H9 (cell line): Measurements from ENCODE around the gene FARS2. TPM values are rescaled to one million over a fixed set of nuclear protein-coding genes. Genes with fewer than 3 reads are reported as not detected.

ENCODE experiments used
- DNase-seq: peaks from one replicate; pipeline ENCODE4 v3.0.0-alpha.2; 2017
- H2AFZ ChIP-seq: one replicate; pipeline ENCODE4 v1.6.1; 2013; ENCODE audit warnings: mild to moderate bottlenecking, low read length, control low read depth, moderate library complexity
- H2AK5ac ChIP-seq: 2 replicates; pipeline ENCODE4 v1.6.1; 2013; ENCODE audit warnings: low read length, control low read depth, mixed read lengths; ENCODE audit not compliant: insufficient read length
- H2BK120ac ChIP-seq: one replicate; pipeline ENCODE4 v1.6.1; 2013; ENCODE audit warnings: low read depth, mild to moderate bottlenecking, low read length, control low read depth, inconsistent platforms; ENCODE audit not compliant: poor library complexity, severe bottlenecking
- H2BK12ac ChIP-seq: 2 replicates; pipeline ENCODE4 v1.6.1; 2013; ENCODE audit warnings: low read length, control low read depth, mixed read lengths, low read depth; ENCODE audit not compliant: insufficient read length
- H2BK15ac ChIP-seq: 2 replicates; pipeline ENCODE4 v1.6.1; 2013; ENCODE audit warnings: low read depth, low read length, control low read depth
- H2BK20ac ChIP-seq: one replicate; pipeline ENCODE4 v1.6.1; 2013; ENCODE audit warnings: low read depth, mild to moderate bottlenecking, low read length, control low read depth, inconsistent platforms; ENCODE audit not compliant: poor library complexity, severe bottlenecking
- H2BK5ac ChIP-seq: 2 replicates; pipeline ENCODE4 v1.6.1; 2013; ENCODE audit warnings: low read length, control low read depth, mixed read lengths; ENCODE audit not compliant: insufficient read length
- H3K14ac ChIP-seq: 2 replicates; pipeline ENCODE4 v1.6.1; 2013; ENCODE audit warnings: low read length, control low read depth; ENCODE audit not compliant: insufficient read depth
- H3K18ac ChIP-seq: 2 replicates; pipeline ENCODE4 v1.6.1; 2013; ENCODE audit warnings: low read depth, mild to moderate bottlenecking, mixed read lengths, low read length, control low read depth; ENCODE audit not compliant: insufficient read length
- H3K23ac ChIP-seq: 2 replicates; pipeline ENCODE4 v1.6.1; 2013; ENCODE audit warnings: low read length, control low read depth, mixed read lengths, low read depth; ENCODE audit not compliant: insufficient read length
- H3K23me2 ChIP-seq: 2 replicates; pipeline ENCODE4 v1.6.1; 2013; ENCODE audit warnings: low read depth, mild to moderate bottlenecking, mixed read lengths, low read length, control low read depth; ENCODE audit not compliant: insufficient read length, poor library complexity, severe bottlenecking
- H3K27ac ChIP-seq: 2 replicates; pipeline ENCODE4 v1.5.1; 2013; ENCODE audit warnings: low read length, control low read depth, mixed read lengths, low read depth; ENCODE audit not compliant: insufficient read length
- H3K27me3 ChIP-seq: 2 replicates; pipeline ENCODE4 v1.6.1; 2013; ENCODE audit warnings: low read length, control low read depth, inconsistent platforms; ENCODE audit not compliant: insufficient read depth
- H3K4ac ChIP-seq: 2 replicates; pipeline ENCODE4 v1.6.1; 2013; ENCODE audit warnings: low read depth, mild to moderate bottlenecking, control low read depth, inconsistent platforms, low read length, moderate library complexity
- H3K4me1 ChIP-seq: 2 replicates; pipeline ENCODE4 v1.6.1; 2013; ENCODE audit warnings: low read length, control low read depth, inconsistent platforms; ENCODE audit not compliant: insufficient read depth
- H3K4me2 ChIP-seq: 2 replicates; pipeline ENCODE4 v1.6.1; 2013; ENCODE audit warnings: low read length, control low read depth, mixed read lengths; ENCODE audit not compliant: insufficient read length, insufficient read depth
- H3K56ac ChIP-seq: 2 replicates; pipeline ENCODE4 v1.6.1; 2013; ENCODE audit warnings: low read depth, mild to moderate bottlenecking, mixed read lengths, low read length, control low read depth; ENCODE audit not compliant: insufficient read length
- H3K79me1 ChIP-seq: 2 replicates; pipeline ENCODE4 v1.6.1; 2013; ENCODE audit warnings: low read depth, mild to moderate bottlenecking, moderate library complexity, low read length, control low read depth, inconsistent platforms; ENCODE audit not compliant: insufficient read depth, poor library complexity, severe bottlenecking
- H3K79me2 ChIP-seq: 2 replicates; pipeline ENCODE4 v1.6.1; 2013; ENCODE audit warnings: low read length, control low read depth, inconsistent platforms; ENCODE audit not compliant: insufficient read depth
- H3K9ac ChIP-seq: 2 replicates; pipeline ENCODE4 v1.6.1; 2013; ENCODE audit warnings: low read length, control low read depth, mixed read lengths; ENCODE audit not compliant: insufficient read length; ENCODE audit errors: extremely low read depth
- H3K9me3 ChIP-seq: one replicate; pipeline ENCODE4 v1.6.1; 2013; ENCODE audit warnings: low read depth, low read length, inconsistent platforms; ENCODE audit not compliant: control insufficient read depth
- H3T11ph ChIP-seq: one replicate; pipeline ENCODE4 v1.6.1; 2013; ENCODE audit warnings: mild to moderate bottlenecking, low read length, control low read depth, inconsistent platforms
- H4K20me1 ChIP-seq: one replicate; pipeline ENCODE4 v1.6.1; 2013; ENCODE audit not compliant: control insufficient read depth, insufficient read length, insufficient read depth
- H4K5ac ChIP-seq: 2 replicates; pipeline ENCODE4 v1.6.1; 2013; ENCODE audit warnings: low read depth, mild to moderate bottlenecking, mixed read lengths, low read length, control low read depth; ENCODE audit not compliant: insufficient read length
- H4K8ac ChIP-seq: replicated peaks from 2 replicates; pipeline ENCODE4 v1.6.1; 2013; ENCODE audit warnings: low read length, control low read depth, mixed read lengths, low read depth; ENCODE audit not compliant: insufficient read length
- H4K91ac ChIP-seq: 2 replicates; pipeline ENCODE4 v1.6.1; 2013; ENCODE audit warnings: low read depth, mild to moderate bottlenecking, moderate library complexity, mixed read lengths, low read length, control low read depth; ENCODE audit not compliant: insufficient read length
- H3K27ac Mint-ChIP-seq, 3 experiments: 2 replicates in 2 of 3; 3 replicates in 1 of 3; pipeline ENCODE4 v1.8.0; 2020 to 2021; ENCODE audit warnings: mixed read lengths in 3 of 3, mild to moderate bottlenecking in 1 of 3, moderate library complexity in 1 of 3
- H3K27me3 Mint-ChIP-seq: 2 replicates; pipeline ENCODE4 v1.8.0; 2021; ENCODE audit warnings: low read depth, mild to moderate bottlenecking, moderate library complexity, mixed read lengths
- H3K36me3 Mint-ChIP-seq, 3 experiments: 2 replicates in 2 of 3; 3 replicates in 1 of 3; pipeline ENCODE4 v1.8.0; 2020 to 2021; ENCODE audit warnings: low read depth in 3 of 3, mixed read lengths in 3 of 3; ENCODE audit not compliant: insufficient read depth in 1 of 3
- H3K4me1 Mint-ChIP-seq, 2 experiments: 2 replicates each; pipeline ENCODE4 v1.8.0; 2020; ENCODE audit warnings: mixed read lengths in 2 of 2
- H3K4me3 Mint-ChIP-seq, 2 experiments: 2 replicates in 1 of 2; 3 replicates in 1 of 2; pipeline ENCODE4 v1.8.0; 2020 to 2021; ENCODE audit warnings: mild to moderate bottlenecking in 2 of 2, mixed read lengths in 2 of 2, moderate library complexity in 1 of 2
- H3K9me3 Mint-ChIP-seq, 2 experiments: 2 replicates in 1 of 2; 3 replicates in 1 of 2; pipeline ENCODE4 v1.8.0; 2020; ENCODE audit warnings: mild to moderate bottlenecking in 2 of 2, mixed read lengths in 2 of 2, moderate library complexity in 1 of 2
- WGBS: extraction: QIAGEN DNeasy Blood & Tissue Kit; methylation state at CpG from one replicate; pipeline ENCODE4 v1.1.7; 2013; ENCODE audit warnings: missing lambda C conversion rate, low lambda C conversion rate, mixed read lengths; ENCODE audit not compliant: insufficient read length; ENCODE audit errors: extremely low coverage; 5-methylcytosine and 5-hydroxymethylcytosine counted together
- total RNA-seq: library from RNA; stranded (reverse); gene quantifications from 2 replicates; pipeline ENCODE4 v1.2.1, GENCODE V29; 2021
- TF ChIP-seq, protein P1 (sequence below): fragments of 200-600 bp; sonication (generic); conservative IDR thresholded peaks from 3 replicates; pipeline ENCODE4 v1.8.0; 2021; ENCODE audit warnings: antibody characterized with exemption, mild to moderate bottlenecking

The FARS2 gene
- total RNA-seq, 1 experiment from 2014 or later: 8.5 TPM

DNA sequence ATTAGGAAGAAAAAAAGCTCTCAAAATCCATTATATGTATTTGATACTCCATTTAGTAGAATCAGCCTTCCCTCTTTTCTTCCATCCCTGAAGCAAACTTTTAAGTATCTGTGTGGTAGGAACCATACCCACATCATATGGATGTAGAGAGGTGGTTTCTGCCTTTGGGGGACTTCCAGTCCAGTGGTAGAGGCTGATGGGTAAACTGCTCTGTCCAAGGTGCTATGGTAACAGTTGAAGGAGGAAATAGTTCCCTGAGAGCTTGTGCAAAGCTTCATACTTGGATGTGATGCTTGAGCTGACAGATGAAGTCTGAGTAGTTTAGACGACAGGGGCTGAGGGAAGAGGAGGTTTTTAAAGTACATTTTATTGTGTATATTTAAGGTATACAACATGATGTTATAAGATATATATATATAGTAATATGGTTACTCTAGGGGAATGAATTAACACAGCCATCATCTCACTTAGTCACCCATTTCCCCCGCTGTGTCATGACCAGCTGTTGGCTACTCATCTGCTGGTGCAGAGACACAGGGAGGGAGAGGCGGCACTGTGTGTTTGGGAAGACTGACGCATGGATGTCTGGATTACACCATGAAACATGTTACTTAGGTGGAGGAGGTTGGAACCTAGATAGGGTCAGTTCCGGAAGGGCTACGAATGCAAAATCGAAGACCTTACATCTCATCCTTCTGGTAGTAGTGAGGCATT, 185.2 kb downstream of the FARS2 start:
- H4K20me1 ChIP-seq: no peaks in the 10 kb centered on the region
- Mint-ChIP-seq H3K36me3 (no peaks in the 10 kb centered on the region), H3K4me3 (no peak overlapping the region), H3K9me3 (no peaks in the 10 kb centered on the region), H3K27me3 (no peaks in the 10 kb centered on the region; the same call in 1 of the 2 replicates), H3K4me1 (peaks cover 4% of the 10 kb centered on the region in 2 experiments), H3K27ac (no peak overlapping the region)
- no peak overlapping the region for H4K91ac ChIP-seq
- no peak overlapping the region for H3K27ac ChIP-seq
- no peak overlapping the region for H4K8ac ChIP-seq
- H3K23ac ChIP-seq: no peak overlapping the region
- no peak overlapping the region for H3K56ac ChIP-seq
- H3K18ac ChIP-seq: no peak overlapping the region
- no peak overlapping the region for H2BK120ac ChIP-seq
- H2BK5ac ChIP-seq: no peak overlapping the region
- peaks cover 3% of the 10 kb centered on the region; the same call in 1 of the 2 replicates for H3K4me1 ChIP-seq
- TF ChIP-seq, protein P1, sequence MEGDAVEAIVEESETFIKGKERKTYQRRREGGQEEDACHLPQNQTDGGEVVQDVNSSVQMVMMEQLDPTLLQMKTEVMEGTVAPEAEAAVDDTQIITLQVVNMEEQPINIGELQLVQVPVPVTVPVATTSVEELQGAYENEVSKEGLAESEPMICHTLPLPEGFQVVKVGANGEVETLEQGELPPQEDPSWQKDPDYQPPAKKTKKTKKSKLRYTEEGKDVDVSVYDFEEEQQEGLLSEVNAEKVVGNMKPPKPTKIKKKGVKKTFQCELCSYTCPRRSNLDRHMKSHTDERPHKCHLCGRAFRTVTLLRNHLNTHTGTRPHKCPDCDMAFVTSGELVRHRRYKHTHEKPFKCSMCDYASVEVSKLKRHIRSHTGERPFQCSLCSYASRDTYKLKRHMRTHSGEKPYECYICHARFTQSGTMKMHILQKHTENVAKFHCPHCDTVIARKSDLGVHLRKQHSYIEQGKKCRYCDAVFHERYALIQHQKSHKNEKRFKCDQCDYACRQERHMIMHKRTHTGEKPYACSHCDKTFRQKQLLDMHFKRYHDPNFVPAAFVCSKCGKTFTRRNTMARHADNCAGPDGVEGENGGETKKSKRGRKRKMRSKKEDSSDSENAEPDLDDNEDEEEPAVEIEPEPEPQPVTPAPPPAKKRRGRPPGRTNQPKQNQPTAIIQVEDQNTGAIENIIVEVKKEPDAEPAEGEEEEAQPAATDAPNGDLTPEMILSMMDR: no peak
- H2BK20ac ChIP-seq: no peak overlapping the region
- H2BK15ac ChIP-seq: no peak overlapping the region
- WGBS: no CpG with 5 or more reads among the region's 7 CpGs
- H3K79me1 ChIP-seq: no peaks in the 10 kb centered on the region
- no peak overlapping the region for H3T11ph ChIP-seq
- H3K4me2 ChIP-seq: no peak overlapping the region
- H2BK12ac ChIP-seq: no peak overlapping the region
- no peaks in the 10 kb centered on the region for H3K9me3 ChIP-seq
- no peak overlapping the region for H3K14ac ChIP-seq
- DNase-seq: no peak
- no peak overlapping the region for H3K9ac ChIP-seq
- no peaks in the 10 kb centered on the region for H3K79me2 ChIP-seq
- no peaks in the 10 kb centered on the region for H3K23me2 ChIP-seq
- H3K27me3 ChIP-seq: no peaks in the 10 kb centered on the region
- no peak overlapping the region for H3K4ac ChIP-seq
- H4K5ac ChIP-seq: no peak overlapping the region
- H2AFZ ChIP-seq: no peak overlapping the region
- no peak overlapping the region for H2AK5ac ChIP-seq
